Panc1 (cell line): ENCODE results near the gene OR51B4.
"Not testable (repeated sequence)": the region's sequence is repeated elsewhere in the genome, so short reads cannot be mapped to it uniquely, and the experiment has no call there.

Source experiments
- POLR2AphosphoS5 ChIP-seq: IDR thresholded peaks from 2 replicates; pipeline ENCODE4 v1.6.1; 2012; ENCODE audit warnings: mild to moderate bottlenecking, low read depth, low read length, moderate library complexity
- TCF7L2 ChIP-seq: IDR thresholded peaks from 2 replicates; pipeline ENCODE4 v1.6.1; 2011; ENCODE audit warnings: mild to moderate bottlenecking, low read depth, low read length, inconsistent platforms
- TF ChIP-seq, protein P1 (sequence below): fragments of 450-650 bp; IDR thresholded peaks from 2 replicates; pipeline ENCODE4 v1.5.1; 2017; ENCODE audit warnings: mild to moderate bottlenecking
- TF ChIP-seq, protein P2 (sequence below), 2 experiments: IDR thresholded peaks; 2 replicates each; pipeline ENCODE4 v1.6.1; 2011 to 2012; ENCODE audit warnings: low read depth in 2 of 2, control low read depth in 1 of 2, low read length in 1 of 2, mild to moderate bottlenecking in 1 of 2, moderate library complexity in 1 of 2; ENCODE audit not compliant: insufficient read depth in 1 of 2

DNA sequence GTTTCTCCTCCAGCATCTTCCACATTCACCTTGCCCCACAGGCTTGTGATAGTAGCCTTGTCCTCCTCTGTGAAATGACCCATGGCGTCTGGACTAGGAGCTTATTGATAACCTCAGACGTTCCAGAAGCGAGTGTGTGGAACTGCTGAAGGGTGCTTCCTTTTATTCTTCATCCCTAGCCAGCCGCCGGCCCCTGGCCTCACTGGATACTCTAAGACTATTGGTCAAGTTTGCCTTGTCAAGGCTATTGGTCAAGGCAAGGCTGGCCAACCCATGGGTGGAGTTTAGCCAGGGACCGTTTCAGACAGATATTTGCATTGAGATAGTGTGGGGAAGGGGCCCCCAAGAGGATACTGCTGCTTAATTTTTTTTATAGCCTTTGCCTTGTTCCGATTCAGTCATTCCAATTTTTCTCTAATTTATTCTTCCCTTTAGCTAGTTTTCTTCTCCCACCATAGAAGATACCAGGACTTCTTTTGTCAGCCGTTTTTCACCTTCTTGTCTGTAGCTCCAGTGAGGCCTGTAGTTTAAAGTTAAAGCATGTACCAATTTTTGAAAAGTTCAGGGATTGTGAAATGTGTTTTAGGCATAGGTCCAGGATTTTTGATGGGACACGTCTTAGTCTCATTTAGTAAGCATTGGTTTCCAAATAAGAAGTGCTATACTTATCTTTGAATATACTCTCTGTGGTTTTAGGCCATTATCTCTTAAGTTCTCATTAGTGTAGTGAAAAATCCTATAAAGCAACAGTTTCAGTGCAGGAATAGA is 46.9 kb downstream of the OR51B4 start, which contains the start of gene HBG2:
- TF ChIP-seq, protein P1, sequence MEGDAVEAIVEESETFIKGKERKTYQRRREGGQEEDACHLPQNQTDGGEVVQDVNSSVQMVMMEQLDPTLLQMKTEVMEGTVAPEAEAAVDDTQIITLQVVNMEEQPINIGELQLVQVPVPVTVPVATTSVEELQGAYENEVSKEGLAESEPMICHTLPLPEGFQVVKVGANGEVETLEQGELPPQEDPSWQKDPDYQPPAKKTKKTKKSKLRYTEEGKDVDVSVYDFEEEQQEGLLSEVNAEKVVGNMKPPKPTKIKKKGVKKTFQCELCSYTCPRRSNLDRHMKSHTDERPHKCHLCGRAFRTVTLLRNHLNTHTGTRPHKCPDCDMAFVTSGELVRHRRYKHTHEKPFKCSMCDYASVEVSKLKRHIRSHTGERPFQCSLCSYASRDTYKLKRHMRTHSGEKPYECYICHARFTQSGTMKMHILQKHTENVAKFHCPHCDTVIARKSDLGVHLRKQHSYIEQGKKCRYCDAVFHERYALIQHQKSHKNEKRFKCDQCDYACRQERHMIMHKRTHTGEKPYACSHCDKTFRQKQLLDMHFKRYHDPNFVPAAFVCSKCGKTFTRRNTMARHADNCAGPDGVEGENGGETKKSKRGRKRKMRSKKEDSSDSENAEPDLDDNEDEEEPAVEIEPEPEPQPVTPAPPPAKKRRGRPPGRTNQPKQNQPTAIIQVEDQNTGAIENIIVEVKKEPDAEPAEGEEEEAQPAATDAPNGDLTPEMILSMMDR, result not testable (repeated sequence)
- not testable (repeated sequence) for TF ChIP-seq TCF7L2, POLR2AphosphoS5
- TF ChIP-seq, protein P2, sequence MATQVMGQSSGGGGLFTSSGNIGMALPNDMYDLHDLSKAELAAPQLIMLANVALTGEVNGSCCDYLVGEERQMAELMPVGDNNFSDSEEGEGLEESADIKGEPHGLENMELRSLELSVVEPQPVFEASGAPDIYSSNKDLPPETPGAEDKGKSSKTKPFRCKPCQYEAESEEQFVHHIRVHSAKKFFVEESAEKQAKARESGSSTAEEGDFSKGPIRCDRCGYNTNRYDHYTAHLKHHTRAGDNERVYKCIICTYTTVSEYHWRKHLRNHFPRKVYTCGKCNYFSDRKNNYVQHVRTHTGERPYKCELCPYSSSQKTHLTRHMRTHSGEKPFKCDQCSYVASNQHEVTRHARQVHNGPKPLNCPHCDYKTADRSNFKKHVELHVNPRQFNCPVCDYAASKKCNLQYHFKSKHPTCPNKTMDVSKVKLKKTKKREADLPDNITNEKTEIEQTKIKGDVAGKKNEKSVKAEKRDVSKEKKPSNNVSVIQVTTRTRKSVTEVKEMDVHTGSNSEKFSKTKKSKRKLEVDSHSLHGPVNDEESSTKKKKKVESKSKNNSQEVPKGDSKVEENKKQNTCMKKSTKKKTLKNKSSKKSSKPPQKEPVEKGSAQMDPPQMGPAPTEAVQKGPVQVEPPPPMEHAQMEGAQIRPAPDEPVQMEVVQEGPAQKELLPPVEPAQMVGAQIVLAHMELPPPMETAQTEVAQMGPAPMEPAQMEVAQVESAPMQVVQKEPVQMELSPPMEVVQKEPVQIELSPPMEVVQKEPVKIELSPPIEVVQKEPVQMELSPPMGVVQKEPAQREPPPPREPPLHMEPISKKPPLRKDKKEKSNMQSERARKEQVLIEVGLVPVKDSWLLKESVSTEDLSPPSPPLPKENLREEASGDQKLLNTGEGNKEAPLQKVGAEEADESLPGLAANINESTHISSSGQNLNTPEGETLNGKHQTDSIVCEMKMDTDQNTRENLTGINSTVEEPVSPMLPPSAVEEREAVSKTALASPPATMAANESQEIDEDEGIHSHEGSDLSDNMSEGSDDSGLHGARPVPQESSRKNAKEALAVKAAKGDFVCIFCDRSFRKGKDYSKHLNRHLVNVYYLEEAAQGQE (IDR thresholded peaks at IDR 0.05; ENCODE audit: insufficient read depth in 1 of 2, low read depth in 2 of 2, low read length in 1 of 2), result not testable (repeated sequence)
